Measurements from ENCODE around the gene MANSC1. TPM values are rescaled to one million over a fixed set of nuclear protein-coding genes. Genes with fewer than 3 reads are reported as not detected.
"Not testable (repeated sequence)": the region's sequence is repeated elsewhere in the genome, so short reads cannot be mapped to it uniquely, and the experiment has no call there.

MANSC1 gene
- total RNA-seq, 4 donors from 2014 or later = 9.0 to 39.2 (median 17.2) TPM

GRCh38 chr12:12357719-12358461 is 7.8 kb upstream of the MANSC1 start:
- no peak for DNase-seq (ENCODE audit: low spot score in 2 of 2)
- WGBS, 2 donors = 9 to 14% methylated on average over 10 of the region's 10 CpGs
- no peak for TF ChIP-seq POLR2A (IDR thresholded peaks at IDR 0.05)
- no peak for TF ChIP-seq CTCF (IDR thresholded peaks at IDR 0.05)
- intact Hi-C loops (cut with DNase I; ENCODE audit: low total_unique reads) = no loop called here
- H3K4me3 ChIP-seq (ENCODE audit: low read depth, poor library complexity, severe bottlenecking) = peak overlapping the region; percentile 81

GRCh38 chr12:12356896-12357718 is 7.1 kb upstream of the MANSC1 start, which contains the start of gene BORCS5:
TSS of gene BORCS5 (plus strand) at chr12:12357078. CDS start at chr12:12357452, 374 bp downstream.
- intact Hi-C loops (cut with DNase I; ENCODE audit: low total_unique reads) = no loop called here
- 0% methylated on average over 31 to 63 of the region's 72 CpGs for WGBS, 2 donors
- H3K4me3 ChIP-seq (ENCODE audit: low read depth, poor library complexity, severe bottlenecking) = peak within 1 kb of the TSS; percentile 81
- peak; percentile 97 to 99 for DNase-seq (ENCODE audit: low spot score in 2 of 2)
- TF ChIP-seq CTCF (IDR thresholded peaks at IDR 0.05) = no peak
- TF ChIP-seq POLR2A (IDR thresholded peaks at IDR 0.05) = peak in 1 of 2 donors; percentile 75

DNA sequence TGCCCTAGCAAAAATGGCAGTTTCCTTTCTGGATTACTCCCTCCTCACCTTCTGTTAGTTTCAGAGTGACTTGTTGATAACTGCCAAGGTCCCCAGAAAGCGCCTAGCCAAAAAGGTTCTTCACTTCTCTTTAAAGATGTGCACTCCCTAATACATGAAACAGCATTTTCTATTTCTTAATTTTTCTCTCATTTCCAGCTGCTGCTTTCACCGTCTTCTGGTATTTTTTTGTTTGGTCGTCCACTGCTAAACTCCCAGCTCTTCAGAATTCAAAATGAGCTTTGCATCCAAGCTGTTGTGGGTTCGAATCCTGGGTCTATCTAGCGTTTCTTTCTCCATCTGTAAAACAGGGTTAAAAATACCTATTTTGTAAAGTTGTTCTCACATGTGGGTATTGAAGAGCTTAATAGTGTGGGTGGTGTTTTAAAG is 6.4 kb upstream of the MANSC1 start:
- DNase-seq (ENCODE audit: low spot score in 2 of 2) = no peak
- intact Hi-C loops (cut with DNase I; ENCODE audit: low total_unique reads) = no loop called here
- no peak for TF ChIP-seq POLR2A (IDR thresholded peaks at IDR 0.05)
- TF ChIP-seq CTCF (IDR thresholded peaks at IDR 0.05) = no peak
- H3K4me3 ChIP-seq (ENCODE audit: low read depth, poor library complexity, severe bottlenecking) = peak overlapping the region; percentile 81
- WGBS, 2 donors = 29 to 36% methylated on average over 5 of the region's 5 CpGs

- DNase-seq (ENCODE audit: low spot score in 2 of 2) = no peak
- TF ChIP-seq POLR2A (IDR thresholded peaks at IDR 0.05) (no peak), CTCF (IDR thresholded peaks at IDR 0.05) (no peak)
- 73 to 76% methylated on average over 5 of the region's 5 CpGs for WGBS, 2 donors
- intact Hi-C loops (cut with DNase I; ENCODE audit: low total_unique reads) = no loop called here
- H3K4me3 ChIP-seq (ENCODE audit: low read depth, poor library complexity, severe bottlenecking) = no peak overlapping the region
These were observed 3.8 kb upstream of the MANSC1 start for GRCh38 chr12:12353807-12354206.

DNA sequence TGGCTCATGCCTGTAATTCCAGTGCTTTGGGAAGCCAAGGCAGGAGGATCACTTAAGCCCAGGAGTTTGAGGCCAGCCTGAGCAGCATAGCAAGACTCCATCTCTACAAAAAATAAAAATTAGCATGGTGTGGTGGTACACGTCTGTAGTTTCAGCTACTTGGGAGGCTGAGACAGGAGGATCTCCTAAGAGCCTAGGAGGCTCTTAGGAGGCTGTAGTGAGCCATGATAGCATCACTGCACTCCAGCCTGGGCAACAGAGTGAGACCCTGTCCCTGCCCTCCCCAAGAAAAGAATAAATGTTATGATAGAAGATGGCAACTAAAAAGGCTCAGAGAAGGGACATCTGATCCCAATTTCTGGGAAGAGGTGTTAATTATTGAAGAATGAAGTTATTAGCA is 3.2 kb upstream of the MANSC1 start:
- no peak overlapping the region for H3K4me3 ChIP-seq (ENCODE audit: low read depth, poor library complexity, severe bottlenecking)
- WGBS, 2 donors = 76 to 90% methylated on average over 1 of the region's 1 CpG
- TF ChIP-seq CTCF (IDR thresholded peaks at IDR 0.05) (no peak), POLR2A (IDR thresholded peaks at IDR 0.05) (no peak)
- intact Hi-C loops (cut with DNase I; ENCODE audit: low total_unique reads) = no loop called here
- DNase-seq (ENCODE audit: low spot score in 2 of 2) = no peak

DNA sequence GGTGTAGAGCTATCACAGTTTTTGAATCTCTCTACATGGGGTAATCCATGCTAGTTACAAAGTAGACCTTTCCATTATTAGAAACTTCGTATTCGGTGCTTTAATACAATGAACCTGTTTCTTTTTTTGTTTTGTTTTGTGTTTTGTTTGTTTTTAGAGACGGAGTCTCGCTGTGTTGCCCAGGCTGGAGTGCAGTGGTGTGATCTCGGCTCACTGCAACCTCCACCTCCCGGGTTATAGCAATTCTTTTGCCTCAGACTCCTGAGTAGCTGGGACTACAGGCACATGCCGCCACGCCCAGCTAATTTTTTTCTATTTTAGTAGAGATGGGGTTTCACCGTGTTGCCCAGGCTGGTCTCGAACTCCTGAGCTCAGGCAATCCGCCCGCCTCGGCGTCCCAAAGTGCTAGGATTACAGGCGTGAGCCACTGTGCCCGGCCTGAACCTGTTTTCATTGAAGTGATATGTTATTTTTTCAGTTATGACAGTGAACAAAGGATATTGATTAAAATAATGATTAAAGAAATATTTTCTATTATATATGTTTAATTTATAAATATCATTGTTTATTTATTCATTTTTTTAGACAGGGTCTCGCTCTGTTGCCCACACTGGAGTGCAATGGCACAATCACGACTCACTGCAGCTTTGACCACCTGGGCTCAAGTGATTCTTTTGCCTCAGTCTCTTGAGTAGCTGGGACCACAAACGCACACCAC is 1.6 kb upstream of the MANSC1 start:
- DNase-seq (ENCODE audit: low spot score in 2 of 2); intact Hi-C loops (cut with DNase I; ENCODE audit: low total_unique reads): not testable (repeated sequence)

More for the DNA sequence above, 1.6 kb upstream of the MANSC1 start:
- not testable (repeated sequence) for H3K4me3 ChIP-seq (ENCODE audit: low read depth, poor library complexity, severe bottlenecking)
- WGBS, 2 donors = 90 to 92% methylated on average over 19 of the region's 19 CpGs
